HG03066 (cell line): ENCODE data around the gene COTL1.
A peak's percentile ranks its signal among the peaks of the same experiment; 100 is the strongest.

ENCODE experiments used
- ATAC-seq: cut with Tn5 transposase; IDR thresholded peaks from one replicate; pipeline ENCODE4 v1.9.1; 2021; ENCODE audit warnings: low read depth; ENCODE audit not compliant: unreplicated experiment

Gene COTL1, protein sequence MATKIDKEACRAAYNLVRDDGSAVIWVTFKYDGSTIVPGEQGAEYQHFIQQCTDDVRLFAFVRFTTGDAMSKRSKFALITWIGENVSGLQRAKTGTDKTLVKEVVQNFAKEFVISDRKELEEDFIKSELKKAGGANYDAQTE

DNA sequence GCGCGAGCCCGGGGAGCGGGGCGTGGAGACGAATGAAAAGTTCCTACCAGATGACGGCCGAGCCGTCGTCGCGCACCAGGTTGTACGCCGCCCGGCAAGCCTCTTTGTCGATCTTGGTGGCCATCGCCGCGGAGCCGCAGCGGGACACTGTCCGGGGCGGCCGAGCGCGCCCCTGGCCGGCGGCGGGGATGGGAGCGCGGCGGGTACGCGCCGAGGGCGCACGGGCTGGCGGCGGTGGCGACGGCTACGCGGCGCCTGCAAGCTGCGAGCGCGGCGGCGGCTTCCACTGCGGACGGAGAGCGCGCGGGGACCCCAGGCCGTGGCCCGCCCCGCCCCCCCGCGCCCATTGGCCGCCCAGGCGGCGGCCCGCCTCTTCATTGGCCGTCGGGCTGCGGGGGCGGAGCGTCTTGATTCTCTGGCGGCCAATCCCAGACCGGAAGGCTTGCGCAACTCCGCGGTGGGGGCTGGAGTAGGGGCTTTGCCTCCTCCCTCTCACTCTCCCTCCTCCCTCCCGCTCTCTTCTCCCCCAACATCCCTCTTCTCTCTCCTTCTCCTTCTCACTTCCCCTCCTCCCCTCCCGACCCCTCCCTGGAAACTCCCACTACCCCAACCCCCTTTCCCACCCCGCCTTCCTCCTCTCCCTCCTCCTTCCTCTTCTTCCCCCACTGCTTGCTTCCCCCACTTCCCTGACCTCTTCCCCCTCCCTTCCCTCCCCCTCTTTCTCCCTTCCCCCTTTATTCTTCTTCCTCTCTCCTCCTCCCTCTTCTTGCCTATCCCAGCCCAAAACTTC lies at the start of gene COTL1:
Gene COTL1, minus strand, starts transcription at position 288 of the 790 bp plus-strand sequence. Its CDS starts 164 bp downstream, at position 124.
- ATAC-seq = peak; percentile 76

DNA sequence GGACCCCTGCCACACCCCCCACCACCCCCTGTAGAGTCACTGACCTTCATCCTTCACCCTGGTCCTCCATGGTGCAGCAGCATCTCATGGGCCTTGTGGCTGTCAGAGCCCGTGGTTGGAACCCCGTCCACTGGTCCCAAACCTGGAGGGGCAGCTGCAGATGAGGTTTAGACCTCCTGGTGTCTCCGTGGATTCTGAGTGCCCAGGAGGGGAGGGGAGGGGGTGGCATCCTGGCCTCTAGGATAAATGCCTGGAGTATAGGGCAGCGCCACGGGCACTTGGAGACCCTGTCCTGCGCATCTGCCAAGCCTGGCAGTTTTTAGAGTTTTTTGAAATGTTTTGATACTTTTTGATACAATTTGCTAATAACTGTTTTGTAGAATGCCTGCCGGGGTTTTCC lies 48.0 kb upstream of the COTL1 start:
- no peak for ATAC-seq

DNA sequence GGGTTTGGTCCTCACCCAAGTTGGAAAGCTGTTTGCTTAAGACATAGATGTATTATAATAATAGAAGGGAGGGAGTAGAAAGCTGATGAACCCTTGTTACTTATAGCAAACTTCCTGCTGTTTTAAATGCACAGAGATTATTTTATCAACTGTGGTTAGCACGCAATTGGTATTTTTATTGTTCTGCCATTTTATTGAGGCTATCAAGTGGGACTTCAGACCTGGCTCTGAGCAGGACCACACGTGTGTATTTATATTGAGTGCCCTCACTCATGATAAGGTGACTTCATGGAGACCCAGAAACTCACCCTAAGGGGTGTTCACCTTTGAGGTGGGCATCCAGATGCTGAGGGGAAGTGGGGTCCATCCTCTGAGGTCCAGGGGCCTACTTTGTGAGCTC lies 47.5 kb upstream of the COTL1 start:
- no peak for ATAC-seq

- ATAC-seq = peak; percentile 87
Measured at GRCh38 chr16:84663433-84664101, 45.7 kb upstream of the COTL1 start.

DNA sequence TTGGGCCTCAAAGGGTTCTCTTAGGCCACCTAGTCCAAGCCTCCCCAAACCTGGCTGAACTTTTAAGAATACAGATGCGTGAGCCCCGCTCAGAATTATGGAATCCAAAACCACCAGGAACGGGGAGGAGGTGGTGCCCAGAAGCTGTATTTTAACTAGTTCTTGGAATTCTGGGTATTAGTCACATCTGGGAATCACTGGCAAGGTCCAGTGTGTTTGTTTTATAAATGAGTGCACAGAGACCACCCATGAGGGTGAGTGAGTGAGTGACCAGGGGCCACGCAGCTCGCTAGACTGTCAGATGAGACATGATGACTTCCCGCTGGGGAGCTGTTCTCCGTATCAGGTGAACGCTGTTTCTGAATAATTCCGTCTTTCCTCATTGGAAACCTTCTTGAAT lies 44.6 kb upstream of the COTL1 start:
- no peak for ATAC-seq

- no peak for ATAC-seq
Measured at GRCh38 chr16:84661418-84662060, 43.7 kb upstream of the COTL1 start.

DNA sequence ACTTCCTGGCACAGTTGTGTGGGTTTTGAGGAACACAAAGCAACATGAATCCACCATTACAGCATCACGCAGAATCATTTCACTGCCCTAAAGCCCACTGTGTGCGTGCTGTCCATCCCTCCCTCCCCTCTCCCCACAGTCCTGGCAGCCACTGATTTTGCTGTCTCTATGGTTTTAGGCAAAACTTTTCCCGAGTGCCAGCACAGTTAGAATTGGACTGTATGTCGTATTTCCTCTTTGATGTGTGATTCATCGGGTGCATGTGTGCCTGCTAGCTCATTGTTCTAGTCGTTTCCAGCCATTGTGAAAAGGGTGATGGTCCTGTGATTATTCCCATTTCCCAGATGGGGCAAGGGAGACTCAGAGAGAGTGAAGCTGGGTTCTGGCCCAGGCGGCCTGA lies 43.1 kb upstream of the COTL1 start:
- no peak for ATAC-seq

GRCh38 chr16:84659656-84660300 lies 41.9 kb upstream of the COTL1 start:
- ATAC-seq = no peak

DNA sequence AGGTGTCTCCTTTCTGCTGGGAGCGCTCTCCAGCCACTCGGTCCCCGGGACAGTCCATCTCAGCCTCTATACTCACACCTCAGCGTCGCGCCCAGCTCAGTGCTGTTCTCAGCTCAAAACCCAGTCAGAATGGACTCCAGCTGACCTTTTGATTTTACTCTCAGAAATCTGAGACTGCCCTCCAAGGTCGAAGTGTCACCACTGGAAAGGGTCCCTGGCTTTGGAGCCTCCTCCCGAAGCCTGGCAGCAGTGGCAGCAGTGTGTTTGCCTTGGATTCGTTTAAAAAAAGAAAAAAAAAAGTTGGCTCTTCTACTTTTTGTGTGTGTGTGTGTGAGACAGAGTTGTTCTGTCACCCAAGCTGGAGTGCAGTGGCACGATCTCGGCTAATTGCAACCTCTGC lies 40.8 kb upstream of the COTL1 start:
- no peak for ATAC-seq

GRCh38 chr16:84657229-84657837 lies 39.5 kb upstream of the COTL1 start:
- ATAC-seq = no peak

DNA sequence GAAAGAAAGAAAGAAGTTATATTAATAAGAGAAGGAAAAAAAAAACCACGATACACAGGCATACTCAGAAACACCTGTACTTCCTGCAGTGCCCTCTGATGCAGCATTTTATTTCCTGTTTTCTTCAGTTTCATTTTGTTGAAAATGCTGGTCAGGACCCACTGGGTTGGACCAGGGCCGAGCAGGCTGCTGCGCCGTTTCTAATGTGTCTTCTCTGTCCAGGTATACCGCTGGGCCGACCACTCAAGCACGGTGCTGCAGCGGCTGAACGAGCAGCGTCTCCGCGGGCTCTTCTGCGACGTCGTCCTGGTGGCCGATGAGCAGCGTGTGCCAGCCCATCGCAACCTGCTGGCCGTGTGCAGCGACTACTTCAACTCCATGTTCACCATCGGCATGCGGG lies 38.8 kb upstream of the COTL1 start:
- no peak for ATAC-seq

- ATAC-seq = no peak
Measured at GRCh38 chr16:84654998-84655397, 37.1 kb upstream of the COTL1 start.

- ATAC-seq = no peak
Measured at GRCh38 chr16:84654238-84654637, 36.4 kb upstream of the COTL1 start.

- no peak for ATAC-seq
Measured at GRCh38 chr16:84652566-84652965, 34.7 kb upstream of the COTL1 start.

DNA sequence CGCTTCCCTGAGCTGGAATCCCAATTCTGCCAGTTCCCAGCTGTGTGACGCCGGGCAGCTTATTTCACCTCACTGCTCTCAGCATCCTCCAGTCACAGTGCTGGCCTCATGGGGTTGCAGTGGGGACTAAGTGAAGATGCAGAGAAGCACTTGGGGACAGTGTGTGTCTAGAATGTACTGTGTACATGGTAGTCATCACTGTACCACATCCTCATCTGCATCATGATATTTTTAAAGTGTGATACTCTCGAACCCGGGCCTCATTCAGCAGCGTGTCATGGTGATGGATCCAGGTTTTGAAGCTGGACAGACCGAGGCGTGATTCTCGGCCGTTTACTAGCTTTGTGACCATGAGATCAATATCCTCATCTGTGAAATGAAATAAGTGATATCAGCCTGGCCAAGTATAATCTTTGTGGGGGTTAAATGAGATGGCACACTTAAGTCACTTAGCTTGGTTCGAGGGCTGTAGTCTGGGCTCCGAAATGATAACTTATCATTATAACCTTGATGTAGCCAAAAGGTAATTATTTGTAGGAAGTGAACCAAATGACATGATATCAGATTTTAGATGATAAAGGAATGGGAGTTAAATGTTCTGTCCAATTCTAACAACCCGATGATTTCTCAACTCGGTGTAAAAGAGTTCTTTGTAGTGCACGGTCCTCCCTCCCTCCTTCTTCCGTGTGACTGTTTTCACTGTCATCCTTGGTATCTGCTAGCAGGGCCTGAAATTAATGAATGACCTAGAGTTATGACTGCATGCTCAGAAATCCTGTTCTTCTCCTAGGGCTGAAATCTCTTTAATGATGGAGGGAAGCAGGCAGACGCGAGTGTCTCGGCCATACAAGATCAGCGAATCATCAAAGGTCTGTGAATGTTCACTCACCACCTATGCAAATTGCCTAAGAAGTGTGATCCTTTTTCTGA lies 32.4 kb upstream of the COTL1 start:
- no peak for ATAC-seq

DNA sequence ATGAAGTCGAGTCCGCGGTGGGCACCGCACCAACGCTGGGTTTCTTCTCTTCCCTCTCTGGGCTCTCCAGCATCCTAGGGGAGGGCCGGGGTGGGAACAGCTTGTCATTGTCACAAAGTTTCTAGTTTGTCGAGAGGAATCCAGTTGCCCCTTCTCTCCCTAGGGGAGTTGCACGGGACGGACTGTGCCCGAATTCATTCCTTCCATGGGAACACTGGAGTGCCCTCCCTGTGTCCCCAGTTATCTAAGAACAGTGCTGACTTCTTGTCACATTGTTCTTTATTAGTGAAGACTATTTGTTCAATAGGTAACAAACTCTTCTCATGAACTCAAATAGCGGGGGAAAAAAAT lies 31.6 kb upstream of the COTL1 start:
- ATAC-seq = no peak

DNA sequence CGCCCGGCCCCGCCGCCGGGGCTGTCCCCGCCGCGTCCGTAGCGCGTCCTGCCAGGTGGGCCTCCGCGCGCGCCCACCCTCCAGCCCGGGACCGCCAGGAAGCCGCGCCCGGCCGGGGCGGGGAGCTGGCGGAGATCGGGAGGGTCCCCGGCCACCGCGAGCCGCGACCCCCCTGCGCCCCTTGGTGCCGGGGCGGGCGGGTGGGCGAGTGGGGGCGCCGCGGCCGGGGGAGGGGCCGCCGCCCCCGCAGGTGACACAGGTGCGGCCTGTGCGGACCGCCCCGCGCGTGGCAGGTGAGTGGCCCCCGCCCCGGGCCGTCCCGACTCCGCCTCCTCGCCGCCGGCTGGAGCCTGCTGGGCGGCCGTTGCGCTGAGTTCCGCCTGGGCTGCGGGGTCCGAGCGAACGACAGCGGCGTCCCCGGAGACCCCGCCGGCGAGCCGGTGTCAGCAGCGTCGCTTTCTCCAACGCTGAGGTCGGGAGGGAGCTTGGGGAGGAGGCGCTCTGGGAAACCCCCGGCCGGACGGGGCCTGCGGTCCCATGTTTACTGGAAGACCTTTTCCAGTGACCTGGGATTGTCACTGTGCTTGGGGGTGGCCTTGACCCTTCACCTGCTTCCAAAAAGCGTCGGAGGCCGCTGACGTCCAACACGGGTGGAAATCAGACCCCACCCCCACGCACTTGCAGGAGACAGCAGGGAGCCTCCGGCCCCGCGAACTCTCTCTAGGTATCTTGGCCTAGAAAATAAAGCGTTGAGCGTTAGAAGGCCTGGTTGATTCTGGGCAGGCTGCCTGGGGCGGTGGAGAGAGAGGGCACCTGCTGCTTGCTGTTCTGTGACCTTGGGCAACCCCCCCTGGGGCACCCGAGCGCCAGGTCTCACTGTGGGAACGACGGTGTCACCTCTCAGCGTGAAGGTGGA lies 31.0 kb upstream of the COTL1 start:
- ATAC-seq = peak; percentile 60

DNA sequence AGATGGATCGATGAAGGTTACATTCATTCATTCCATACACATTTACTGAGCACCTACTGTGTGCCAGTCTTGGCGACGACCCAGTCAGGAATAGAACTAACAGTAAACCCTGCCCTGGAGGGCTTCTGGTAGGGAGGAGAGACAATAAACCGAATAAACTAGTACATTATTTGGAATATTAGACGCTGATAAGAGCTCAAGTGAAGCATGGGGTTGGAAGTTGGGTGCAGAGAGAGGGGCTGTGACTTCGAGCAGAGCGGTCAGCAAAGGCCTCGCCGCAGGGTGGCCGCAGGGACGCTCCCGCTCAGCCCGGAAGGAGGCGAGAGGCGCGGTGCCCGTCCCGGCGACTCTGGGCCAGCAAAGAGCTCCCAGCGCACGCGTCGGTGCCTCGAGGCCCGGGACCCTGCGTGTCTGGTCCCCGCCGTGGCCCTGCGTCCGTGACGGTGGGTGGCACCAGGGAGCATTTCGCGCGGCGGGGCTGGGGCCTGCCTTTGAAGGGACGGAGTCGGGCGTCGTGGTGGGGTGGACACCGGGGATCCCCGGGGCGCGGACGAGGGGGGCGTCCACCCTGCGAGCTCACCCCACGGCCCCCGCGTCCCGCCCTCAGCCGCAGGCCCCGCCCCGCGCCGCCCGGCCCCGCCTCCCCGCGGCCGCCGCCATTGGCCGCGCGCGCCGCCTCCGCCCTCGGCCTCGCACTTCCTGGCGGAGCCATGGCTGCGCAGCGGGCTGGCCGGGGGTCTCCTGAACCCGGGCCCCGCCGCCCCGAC lies 30.1 kb upstream of the COTL1 start, which contains the start of gene KLHL36:
Gene KLHL36, plus strand, starts transcription at position 684 of the 767 bp plus-strand sequence. CDS start 2,357 bp downstream, outside the sequence.
- peak; percentile 76 for ATAC-seq
